GM12878 (cell line): ENCODE measurements around the gene MSH5. TPM values are rescaled to one million over a fixed set of nuclear protein-coding genes. Genes with fewer than 3 reads are reported as not detected.

Experiments
- EP300 ChIP-seq, 2 experiments: fragments of 150-350 bp in 1 of 2; IDR thresholded peaks; 2 replicates each; pipeline ENCODE4 v1.6.1; 2011 to 2012; ENCODE audit warnings: low read depth in 2 of 2, low read length in 2 of 2, borderline replicate concordance in 1 of 2, improper control_type of control experiment in 1 of 2, inconsistent platforms in 1 of 2; ENCODE audit not compliant: control insufficient read depth in 1 of 2
- JUNB ChIP-seq: IDR thresholded peaks from 2 replicates; pipeline ENCODE4 v1.6.1; 2016; ENCODE audit warnings: antibody characterized with exemption, mild to moderate bottlenecking
- POU2F2 ChIP-seq: IDR thresholded peaks from 3 replicates; pipeline ENCODE4 v1.6.1; 2011; ENCODE audit warnings: low read depth, mild to moderate bottlenecking, low read length, borderline replicate concordance
- polyA plus RNA-seq, 11 experiments: library from polyadenylated mRNA; depleted of rRNA in 4 of 11; unstranded in 6 of 11; stranded (reverse) in 5 of 11; fragments of >200 nt; fragmentation: Nextera tagmentation in 4 of 11; fragmentation: Illumina TruSeq in 1 of 11; extraction: Ambion mirVana in 4 of 11; extraction: Trizol in 1 of 11; gene quantifications; 1 replicate in 1 of 11; 2 replicates in 10 of 11; pipeline versions ENCODE4 v1.2.1 to v1.2.3, GENCODE V29; 2011 to 2016; ENCODE audit warnings: inconsistent platforms in 2 of 11, missing spikeins in 2 of 11, low read depth in 1 of 11
- total RNA-seq, 4 experiments: library from RNA; depleted of rRNA in 3 of 4; stranded (reverse); fragments of >200 nt in 3 of 4; fragmentation: Illumina TruSeq in 1 of 4; extraction: Trizol in 1 of 4; gene quantifications; 2 replicates each; pipeline versions ENCODE4 v1.2.1 to v1.2.3, GENCODE V29; 2013 to 2021
- TF ChIP-seq, protein P1 (sequence below): fragments of 450-650 bp; formaldehyde crosslinking; IDR thresholded peaks from 2 replicates; pipeline ENCODE4 v1.4.0; 2020; ENCODE audit warnings: mild to moderate bottlenecking, moderate library complexity
- TF ChIP-seq, protein P2 (sequence below): fragments of 450-650 bp; IDR thresholded peaks from 2 replicates; pipeline ENCODE4 v1.6.1; 2017; ENCODE audit warnings: mild to moderate bottlenecking, moderate library complexity
- TF ChIP-seq, protein P3 (sequence below): fragments of 450-650 bp; IDR thresholded peaks from 2 replicates; pipeline ENCODE4 v1.6.1; 2018; ENCODE audit warnings: mild to moderate bottlenecking, low read depth, moderate library complexity; ENCODE audit not compliant: partially characterized antibody
- TF ChIP-seq, protein P4 (sequence below): fragments of 150-350 bp; IDR thresholded peaks from 2 replicates; pipeline ENCODE4 v1.6.1; 2016; ENCODE audit warnings: low read depth, low read length
- TF ChIP-seq, protein P5 (sequence below): IDR thresholded peaks from 2 replicates; pipeline ENCODE4 v1.6.1; 2011; ENCODE audit warnings: low read depth, mild to moderate bottlenecking, low read length, moderate library complexity, borderline replicate concordance; ENCODE audit errors: extremely low read depth

The MSH5 gene
- total and polyA plus RNA-seq, 10 of the 15 experiments (the other 5 are each of a cell fraction or from before 2014, with no cell fraction given): 9.1 to 52.7 (median 30.0) TPM

DNA sequence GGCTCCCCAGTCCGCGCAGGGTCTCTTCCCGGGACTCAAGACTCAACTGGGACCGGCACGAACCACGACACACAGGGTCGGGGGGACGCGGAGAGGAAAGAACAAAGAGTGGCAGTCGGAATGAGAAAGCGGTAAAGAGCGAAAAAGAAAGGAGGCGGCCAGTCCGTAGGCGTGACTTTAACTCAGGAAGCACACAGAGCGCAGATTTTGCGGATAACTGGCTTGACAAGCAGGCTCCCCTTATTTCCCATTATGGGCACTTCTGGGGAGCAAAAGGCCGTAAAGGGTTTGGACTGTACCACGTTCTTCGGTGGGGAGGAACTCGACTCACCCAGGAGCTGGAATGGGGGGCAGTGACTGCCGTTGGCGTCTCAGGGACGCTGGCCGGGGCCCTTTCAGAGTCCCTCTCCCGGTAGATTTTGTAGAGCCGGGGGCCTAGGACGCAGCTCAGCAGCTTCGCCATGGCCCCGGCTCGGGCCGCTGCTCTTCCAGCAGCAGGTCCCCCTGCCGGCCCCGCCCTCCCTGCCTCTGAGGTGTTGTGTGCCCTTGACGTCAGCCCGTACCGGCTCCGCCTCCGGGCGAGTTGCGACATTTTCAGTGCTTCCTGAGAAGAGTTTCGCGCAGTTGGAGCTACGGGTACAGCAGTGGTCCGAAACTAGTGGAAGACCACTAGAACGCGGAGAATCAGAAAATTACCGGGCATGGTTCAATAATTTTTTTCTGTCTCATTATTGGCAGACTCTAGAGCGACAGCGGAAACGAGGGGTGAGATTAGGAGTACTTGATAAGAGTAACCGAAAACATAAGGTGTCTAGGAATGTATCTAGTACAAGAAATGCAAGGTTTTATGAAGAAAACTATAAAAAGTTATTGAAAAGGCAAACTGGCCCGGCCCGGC is 36.7 kb upstream of the MSH5 start, which contains the start of gene ABHD16A (continued):
- TF ChIP-seq, protein P1, sequence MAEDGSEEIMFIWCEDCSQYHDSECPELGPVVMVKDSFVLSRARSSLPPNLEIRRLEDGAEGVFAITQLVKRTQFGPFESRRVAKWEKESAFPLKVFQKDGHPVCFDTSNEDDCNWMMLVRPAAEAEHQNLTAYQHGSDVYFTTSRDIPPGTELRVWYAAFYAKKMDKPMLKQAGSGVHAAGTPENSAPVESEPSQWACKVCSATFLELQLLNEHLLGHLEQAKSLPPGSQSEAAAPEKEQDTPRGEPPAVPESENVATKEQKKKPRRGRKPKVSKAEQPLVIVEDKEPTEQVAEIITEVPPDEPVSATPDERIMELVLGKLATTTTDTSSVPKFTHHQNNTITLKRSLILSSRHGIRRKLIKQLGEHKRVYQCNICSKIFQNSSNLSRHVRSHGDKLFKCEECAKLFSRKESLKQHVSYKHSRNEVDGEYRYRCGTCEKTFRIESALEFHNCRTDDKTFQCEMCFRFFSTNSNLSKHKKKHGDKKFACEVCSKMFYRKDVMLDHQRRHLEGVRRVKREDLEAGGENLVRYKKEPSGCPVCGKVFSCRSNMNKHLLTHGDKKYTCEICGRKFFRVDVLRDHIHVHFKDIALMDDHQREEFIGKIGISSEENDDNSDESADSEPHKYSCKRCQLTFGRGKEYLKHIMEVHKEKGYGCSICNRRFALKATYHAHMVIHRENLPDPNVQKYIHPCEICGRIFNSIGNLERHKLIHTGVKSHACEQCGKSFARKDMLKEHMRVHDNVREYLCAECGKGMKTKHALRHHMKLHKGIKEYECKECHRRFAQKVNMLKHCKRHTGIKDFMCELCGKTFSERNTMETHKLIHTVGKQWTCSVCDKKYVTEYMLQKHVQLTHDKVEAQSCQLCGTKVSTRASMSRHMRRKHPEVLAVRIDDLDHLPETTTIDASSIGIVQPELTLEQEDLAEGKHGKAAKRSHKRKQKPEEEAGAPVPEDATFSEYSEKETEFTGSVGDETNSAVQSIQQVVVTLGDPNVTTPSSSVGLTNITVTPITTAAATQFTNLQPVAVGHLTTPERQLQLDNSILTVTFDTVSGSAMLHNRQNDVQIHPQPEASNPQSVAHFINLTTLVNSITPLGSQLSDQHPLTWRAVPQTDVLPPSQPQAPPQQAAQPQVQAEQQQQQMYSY: no peak
- TF ChIP-seq JUNB (no peak), EP300 (IDR thresholded peaks at IDR 0.05; ENCODE audit: borderline replicate concordance in 1 of 2, control insufficient read depth in 1 of 2, low read depth in 2 of 2, low read length in 2 of 2) (no peak), POU2F2 (peak; percentile 9; the same call in 1 of the 3 replicates)
- TF ChIP-seq, protein P2, sequence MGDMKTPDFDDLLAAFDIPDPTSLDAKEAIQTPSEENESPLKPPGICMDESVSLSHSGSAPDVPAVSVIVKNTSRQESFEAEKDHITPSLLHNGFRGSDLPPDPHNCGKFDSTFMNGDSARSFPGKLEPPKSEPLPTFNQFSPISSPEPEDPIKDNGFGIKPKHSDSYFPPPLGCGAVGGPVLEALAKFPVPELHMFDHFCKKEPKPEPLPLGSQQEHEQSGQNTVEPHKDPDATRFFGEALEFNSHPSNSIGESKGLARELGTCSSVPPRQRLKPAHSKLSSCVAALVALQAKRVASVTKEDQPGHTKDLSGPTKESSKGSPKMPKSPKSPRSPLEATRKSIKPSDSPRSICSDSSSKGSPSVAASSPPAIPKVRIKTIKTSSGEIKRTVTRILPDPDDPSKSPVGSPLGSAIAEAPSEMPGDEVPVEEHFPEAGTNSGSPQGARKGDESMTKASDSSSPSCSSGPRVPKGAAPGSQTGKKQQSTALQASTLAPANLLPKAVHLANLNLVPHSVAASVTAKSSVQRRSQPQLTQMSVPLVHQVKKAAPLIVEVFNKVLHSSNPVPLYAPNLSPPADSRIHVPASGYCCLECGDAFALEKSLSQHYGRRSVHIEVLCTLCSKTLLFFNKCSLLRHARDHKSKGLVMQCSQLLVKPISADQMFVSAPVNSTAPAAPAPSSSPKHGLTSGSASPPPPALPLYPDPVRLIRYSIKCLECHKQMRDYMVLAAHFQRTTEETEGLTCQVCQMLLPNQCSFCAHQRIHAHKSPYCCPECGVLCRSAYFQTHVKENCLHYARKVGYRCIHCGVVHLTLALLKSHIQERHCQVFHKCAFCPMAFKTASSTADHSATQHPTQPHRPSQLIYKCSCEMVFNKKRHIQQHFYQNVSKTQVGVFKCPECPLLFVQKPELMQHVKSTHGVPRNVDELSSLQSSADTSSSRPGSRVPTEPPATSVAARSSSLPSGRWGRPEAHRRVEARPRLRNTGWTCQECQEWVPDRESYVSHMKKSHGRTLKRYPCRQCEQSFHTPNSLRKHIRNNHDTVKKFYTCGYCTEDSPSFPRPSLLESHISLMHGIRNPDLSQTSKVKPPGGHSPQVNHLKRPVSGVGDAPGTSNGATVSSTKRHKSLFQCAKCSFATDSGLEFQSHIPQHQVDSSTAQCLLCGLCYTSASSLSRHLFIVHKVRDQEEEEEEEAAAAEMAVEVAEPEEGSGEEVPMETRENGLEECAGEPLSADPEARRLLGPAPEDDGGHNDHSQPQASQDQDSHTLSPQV: no peak
- TF ChIP-seq, protein P3, sequence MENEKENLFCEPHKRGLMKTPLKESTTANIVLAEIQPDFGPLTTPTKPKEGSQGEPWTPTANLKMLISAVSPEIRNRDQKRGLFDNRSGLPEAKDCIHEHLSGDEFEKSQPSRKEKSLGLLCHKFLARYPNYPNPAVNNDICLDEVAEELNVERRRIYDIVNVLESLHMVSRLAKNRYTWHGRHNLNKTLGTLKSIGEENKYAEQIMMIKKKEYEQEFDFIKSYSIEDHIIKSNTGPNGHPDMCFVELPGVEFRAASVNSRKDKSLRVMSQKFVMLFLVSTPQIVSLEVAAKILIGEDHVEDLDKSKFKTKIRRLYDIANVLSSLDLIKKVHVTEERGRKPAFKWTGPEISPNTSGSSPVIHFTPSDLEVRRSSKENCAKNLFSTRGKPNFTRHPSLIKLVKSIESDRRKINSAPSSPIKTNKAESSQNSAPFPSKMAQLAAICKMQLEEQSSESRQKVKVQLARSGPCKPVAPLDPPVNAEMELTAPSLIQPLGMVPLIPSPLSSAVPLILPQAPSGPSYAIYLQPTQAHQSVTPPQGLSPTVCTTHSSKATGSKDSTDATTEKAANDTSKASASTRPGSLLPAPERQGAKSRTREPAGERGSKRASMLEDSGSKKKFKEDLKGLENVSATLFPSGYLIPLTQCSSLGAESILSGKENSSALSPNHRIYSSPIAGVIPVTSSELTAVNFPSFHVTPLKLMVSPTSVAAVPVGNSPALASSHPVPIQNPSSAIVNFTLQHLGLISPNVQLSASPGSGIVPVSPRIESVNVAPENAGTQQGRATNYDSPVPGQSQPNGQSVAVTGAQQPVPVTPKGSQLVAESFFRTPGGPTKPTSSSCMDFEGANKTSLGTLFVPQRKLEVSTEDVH: no peak
- TF ChIP-seq, protein P4, sequence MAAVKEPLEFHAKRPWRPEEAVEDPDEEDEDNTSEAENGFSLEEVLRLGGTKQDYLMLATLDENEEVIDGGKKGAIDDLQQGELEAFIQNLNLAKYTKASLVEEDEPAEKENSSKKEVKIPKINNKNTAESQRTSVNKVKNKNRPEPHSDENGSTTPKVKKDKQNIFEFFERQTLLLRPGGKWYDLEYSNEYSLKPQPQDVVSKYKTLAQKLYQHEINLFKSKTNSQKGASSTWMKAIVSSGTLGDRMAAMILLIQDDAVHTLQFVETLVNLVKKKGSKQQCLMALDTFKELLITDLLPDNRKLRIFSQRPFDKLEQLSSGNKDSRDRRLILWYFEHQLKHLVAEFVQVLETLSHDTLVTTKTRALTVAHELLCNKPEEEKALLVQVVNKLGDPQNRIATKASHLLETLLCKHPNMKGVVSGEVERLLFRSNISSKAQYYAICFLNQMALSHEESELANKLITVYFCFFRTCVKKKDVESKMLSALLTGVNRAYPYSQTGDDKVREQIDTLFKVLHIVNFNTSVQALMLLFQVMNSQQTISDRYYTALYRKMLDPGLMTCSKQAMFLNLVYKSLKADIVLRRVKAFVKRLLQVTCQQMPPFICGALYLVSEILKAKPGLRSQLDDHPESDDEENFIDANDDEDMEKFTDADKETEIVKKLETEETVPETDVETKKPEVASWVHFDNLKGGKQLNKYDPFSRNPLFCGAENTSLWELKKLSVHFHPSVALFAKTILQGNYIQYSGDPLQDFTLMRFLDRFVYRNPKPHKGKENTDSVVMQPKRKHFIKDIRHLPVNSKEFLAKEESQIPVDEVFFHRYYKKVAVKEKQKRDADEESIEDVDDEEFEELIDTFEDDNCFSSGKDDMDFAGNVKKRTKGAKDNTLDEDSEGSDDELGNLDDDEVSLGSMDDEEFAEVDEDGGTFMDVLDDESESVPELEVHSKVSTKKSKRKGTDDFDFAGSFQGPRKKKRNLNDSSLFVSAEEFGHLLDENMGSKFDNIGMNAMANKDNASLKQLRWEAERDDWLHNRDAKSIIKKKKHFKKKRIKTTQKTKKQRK: no peak
- TF ChIP-seq, protein P5, sequence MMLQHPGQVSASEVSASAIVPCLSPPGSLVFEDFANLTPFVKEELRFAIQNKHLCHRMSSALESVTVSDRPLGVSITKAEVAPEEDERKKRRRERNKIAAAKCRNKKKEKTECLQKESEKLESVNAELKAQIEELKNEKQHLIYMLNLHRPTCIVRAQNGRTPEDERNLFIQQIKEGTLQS: no peak
